ENCODE data around the gene ITPR1. TPM values are rescaled to one million over a fixed set of nuclear protein-coding genes. Genes with fewer than 3 reads are reported as not detected.
A peak's percentile ranks its signal among the peaks of the same experiment; 100 is the strongest.

Gene ITPR1
- polyA plus RNA-seq, 1 donor from 2014 or later = 38.3 TPM

GRCh38 chr3:4703054-4703480 lies 209.9 kb downstream of the ITPR1 start:
- Mint-ChIP-seq H3K27ac (peak overlapping the region in 1 of 3 donors; percentile 68), H3K9me3 (no peaks in the 10 kb centered on the region), H3K27me3 (no peaks in the 10 kb centered on the region), H3K4me1 (peaks cover 0 to 1% (median 0%) of the 10 kb centered on the region in 3 donors), H3K36me3 (peaks cover 8% of the 10 kb centered on the region), H3K4me3 (no peak overlapping the region)

GRCh38 chr3:4704552-4704951 lies 211.4 kb downstream of the ITPR1 start:
- Mint-ChIP-seq H3K4me1 (peaks cover 0 to 1% (median 0%) of the 10 kb centered on the region in 3 donors), H3K27me3 (no peaks in the 10 kb centered on the region), H3K27ac (no peak overlapping the region)

GRCh38 chr3:4707324-4707723 lies 214.2 kb downstream of the ITPR1 start:
- Mint-ChIP-seq H3K4me1 (peaks cover 0 to 4% (median 3%) of the 10 kb centered on the region in 3 donors), H3K27me3 (no peaks in the 10 kb centered on the region), H3K9me3 (no peaks in the 10 kb centered on the region), H3K4me3 (no peak overlapping the region), H3K36me3 (peaks cover 14% of the 10 kb centered on the region), H3K27ac (no peak overlapping the region)

More at GRCh38 chr3:4704552-4704951, 211.4 kb downstream of the ITPR1 start:
- H3K36me3 Mint-ChIP-seq = peaks cover 8% of the 10 kb centered on the region
- no peak overlapping the region for H3K4me3 Mint-ChIP-seq
- H3K9me3 Mint-ChIP-seq = no peaks in the 10 kb centered on the region

- H3K9me3 Mint-ChIP-seq = no peaks in the 10 kb centered on the region
- peaks cover 0 to 4% (median 3%) of the 10 kb centered on the region in 3 donors for H3K4me1 Mint-ChIP-seq
- peak overlapping the region in 1 of 3 donors; percentile 60 for H3K27ac Mint-ChIP-seq
- peaks cover 15% of the 10 kb centered on the region for H3K36me3 Mint-ChIP-seq
- H3K27me3 Mint-ChIP-seq = no peaks in the 10 kb centered on the region
- H3K4me3 Mint-ChIP-seq = no peak overlapping the region
These were observed 215.1 kb downstream of the ITPR1 start for GRCh38 chr3:4708230-4708629.

- no peak overlapping the region for H3K27ac Mint-ChIP-seq
- peaks cover 9% of the 10 kb centered on the region for H3K36me3 Mint-ChIP-seq
- no peaks in the 10 kb centered on the region for H3K27me3 Mint-ChIP-seq
- H3K4me3 Mint-ChIP-seq = no peak overlapping the region
- no peaks in the 10 kb centered on the region for H3K9me3 Mint-ChIP-seq
- H3K4me1 Mint-ChIP-seq = peaks cover 0 to 4% (median 3%) of the 10 kb centered on the region in 3 donors
These were observed 216.2 kb downstream of the ITPR1 start for GRCh38 chr3:4709341-4709740.

GRCh38 chr3:4710191-4710590 lies 217.0 kb downstream of the ITPR1 start:
- H3K4me3 Mint-ChIP-seq = no peak overlapping the region
- H3K27ac Mint-ChIP-seq = no peak overlapping the region
- H3K27me3 Mint-ChIP-seq = no peaks in the 10 kb centered on the region
- H3K36me3 Mint-ChIP-seq = peaks cover 7% of the 10 kb centered on the region
- H3K9me3 Mint-ChIP-seq = no peaks in the 10 kb centered on the region
- peaks cover 0 to 4% (median 3%) of the 10 kb centered on the region in 3 donors for H3K4me1 Mint-ChIP-seq

- Mint-ChIP-seq H3K27me3 (no peaks in the 10 kb centered on the region), H3K36me3 (peaks cover 7% of the 10 kb centered on the region), H3K9me3 (no peaks in the 10 kb centered on the region), H3K27ac (no peak overlapping the region), H3K4me1 (peaks cover 0 to 4% (median 3%) of the 10 kb centered on the region in 3 donors), H3K4me3 (no peak overlapping the region)
These were observed 218.5 kb downstream of the ITPR1 start for GRCh38 chr3:4711680-4711992.

- Mint-ChIP-seq H3K27ac (peak overlapping the region in 1 of 3 donors; percentile 23), H3K4me3 (no peak overlapping the region), H3K27me3 (no peaks in the 10 kb centered on the region), H3K4me1 (peaks cover 0 to 4% (median 3%) of the 10 kb centered on the region in 3 donors), H3K9me3 (no peaks in the 10 kb centered on the region), H3K36me3 (peaks cover 7% of the 10 kb centered on the region)
These were observed 219.0 kb downstream of the ITPR1 start for GRCh38 chr3:4712109-4712508.

- H3K4me3 Mint-ChIP-seq = no peak overlapping the region
- peaks cover 0 to 4% (median 3%) of the 10 kb centered on the region in 3 donors for H3K4me1 Mint-ChIP-seq
- no peaks in the 10 kb centered on the region for H3K27me3 Mint-ChIP-seq
- H3K36me3 Mint-ChIP-seq = peaks cover 9% of the 10 kb centered on the region
- H3K27ac Mint-ChIP-seq = peak overlapping the region in 1 of 3 donors; percentile 57
- no peaks in the 10 kb centered on the region for H3K9me3 Mint-ChIP-seq
These were observed 220.9 kb downstream of the ITPR1 start for GRCh38 chr3:4714045-4714444.

GRCh38 chr3:4716266-4716665 lies 223.1 kb downstream of the ITPR1 start:
- peaks cover 6% of the 10 kb centered on the region for H3K36me3 Mint-ChIP-seq

GRCh38 chr3:4716706-4717362 lies 223.7 kb downstream of the ITPR1 start:
- Mint-ChIP-seq H3K4me1 (no peaks in the 10 kb centered on the region), H3K27me3 (no peaks in the 10 kb centered on the region), H3K9me3 (no peaks in the 10 kb centered on the region), H3K36me3 (peaks cover 3% of the 10 kb centered on the region), H3K27ac (peak overlapping the region in 2 of 3 donors; percentile 71 to 85), H3K4me3 (no peak overlapping the region)

More at GRCh38 chr3:4716266-4716665, 223.1 kb downstream of the ITPR1 start:
- Mint-ChIP-seq H3K27me3 (no peaks in the 10 kb centered on the region), H3K4me1 (peaks cover 0 to 2% (median 2%) of the 10 kb centered on the region in 3 donors), H3K4me3 (no peak overlapping the region), H3K9me3 (no peaks in the 10 kb centered on the region), H3K27ac (no peak overlapping the region)

- Mint-ChIP-seq H3K4me1 (no peaks in the 10 kb centered on the region), H3K27me3 (no peaks in the 10 kb centered on the region), H3K4me3 (no peak overlapping the region), H3K36me3 (peaks cover 3% of the 10 kb centered on the region), H3K9me3 (no peaks in the 10 kb centered on the region), H3K27ac (peak overlapping the region in 1 of 3 donors; percentile 71)
These were observed 224.2 kb downstream of the ITPR1 start for GRCh38 chr3:4717363-4717740.

- Mint-ChIP-seq H3K4me3 (no peak overlapping the region), H3K9me3 (no peaks in the 10 kb centered on the region), H3K27me3 (no peaks in the 10 kb centered on the region), H3K36me3 (peaks cover 2% of the 10 kb centered on the region), H3K4me1 (no peaks in the 10 kb centered on the region), H3K27ac (peak overlapping the region in 1 of 3 donors; percentile 67)
These were observed 225.1 kb downstream of the ITPR1 start for GRCh38 chr3:4718179-4718736.

GRCh38 chr3:4719046-4719501 lies 225.9 kb downstream of the ITPR1 start:
- Mint-ChIP-seq H3K4me3 (no peak overlapping the region), H3K36me3 (peaks cover 2% of the 10 kb centered on the region), H3K9me3 (no peaks in the 10 kb centered on the region), H3K27me3 (no peaks in the 10 kb centered on the region), H3K27ac (peak overlapping the region in 1 of 3 donors; percentile 78), H3K4me1 (no peaks in the 10 kb centered on the region)

GRCh38 chr3:4720316-4721075 lies 227.3 kb downstream of the ITPR1 start:
- Mint-ChIP-seq H3K4me3 (no peak overlapping the region), H3K4me1 (no peaks in the 10 kb centered on the region), H3K36me3 (peaks cover 2% of the 10 kb centered on the region), H3K9me3 (no peaks in the 10 kb centered on the region), H3K27me3 (no peaks in the 10 kb centered on the region), H3K27ac (no peak overlapping the region)
